Fibroblast of lung (primary cell): Measurements from ENCODE around the gene TMEM163. TPM values are rescaled to one million over a fixed set of nuclear protein-coding genes. Genes with fewer than 3 reads are reported as not detected.
A peak's percentile ranks its signal among the peaks of the same experiment; 100 is the strongest.

Experiments used
- DNase-seq, 2 donors: peaks; one replicate each; pipeline versions ENCODE4 v3.0.0 to v3.0.0-alpha.2; 2010; ENCODE audit warnings: low read depth in 2 of 2
- H2AFZ ChIP-seq: 2 replicates; pipeline ENCODE4 v1.5.1; 2012; ENCODE audit warnings: low read length, control low read depth, inconsistent platforms
- H3K27ac ChIP-seq: 2 replicates; pipeline ENCODE4 v1.5.1; 2011; ENCODE audit warnings: low read length, control low read depth; ENCODE audit not compliant: insufficient read depth
- H3K27me3 ChIP-seq: 2 replicates; pipeline ENCODE4 v1.5.1; 2011; ENCODE audit warnings: mild to moderate bottlenecking, low read length; ENCODE audit not compliant: control insufficient read depth, insufficient read depth
- H3K36me3 ChIP-seq: 2 replicates; pipeline ENCODE4 v1.5.1; 2011; ENCODE audit warnings: low read length; ENCODE audit not compliant: control insufficient read depth, insufficient read depth
- H3K4me1 ChIP-seq: 2 replicates; pipeline ENCODE4 v1.5.1; 2011; ENCODE audit warnings: low read length; ENCODE audit not compliant: control insufficient read depth, insufficient read depth; ENCODE audit errors: extremely low read depth
- H3K4me2 ChIP-seq: 2 replicates; pipeline ENCODE4 v1.5.1; 2011; ENCODE audit warnings: low read length, control low read depth; ENCODE audit not compliant: insufficient read depth; ENCODE audit errors: extremely low read depth
- H3K4me3 ChIP-seq, 4 experiments: fragments of 200-600 bp in 1 of 4; sonication (generic) in 1 of 4; replicated peaks in 1 of 4; 2 replicates each; pipeline ENCODE4 v1.5.1; 2011 to 2016; ENCODE audit warnings: low read length in 4 of 4, low read depth in 3 of 4, mild to moderate bottlenecking in 3 of 4, control low read depth in 2 of 4, inconsistent platforms in 1 of 4, mixed read lengths in 1 of 4; ENCODE audit not compliant: insufficient read depth in 1 of 4; ENCODE audit errors: control extremely low read depth in 1 of 4
- H3K79me2 ChIP-seq: 2 replicates; pipeline ENCODE4 v1.5.1; 2012; ENCODE audit warnings: mild to moderate bottlenecking, low read length, inconsistent platforms; ENCODE audit not compliant: control insufficient read depth, insufficient read depth
- H3K9ac ChIP-seq: 2 replicates; pipeline ENCODE4 v1.5.1; 2011; ENCODE audit warnings: mild to moderate bottlenecking, low read length, control low read depth; ENCODE audit not compliant: insufficient read depth
- H3K9me3 ChIP-seq: 2 replicates; pipeline ENCODE4 v1.5.1; 2012; ENCODE audit warnings: low read depth, low read length; ENCODE audit not compliant: control insufficient read depth, insufficient read depth
- H4K20me1 ChIP-seq: 2 replicates; pipeline ENCODE4 v1.5.1; 2011; ENCODE audit warnings: low read length; ENCODE audit not compliant: control insufficient read depth, insufficient read depth; ENCODE audit errors: extremely low read depth
- CTCF ChIP-seq, 2 donors: IDR thresholded peaks in 1 of 2; conservative IDR thresholded peaks in 1 of 2; 1 replicate in 1 of 2; 2 replicates in 1 of 2; pipeline ENCODE4 v1.5.1; 2011 to 2012; ENCODE audit warnings: low read length in 2 of 2, control low read depth in 1 of 2, inconsistent platforms in 1 of 2, low read depth in 1 of 2, mild to moderate bottlenecking in 1 of 2
- EZH2 ChIP-seq: IDR thresholded peaks from 2 replicates; pipeline ENCODE4 v1.5.1; 2012; ENCODE audit warnings: low read length, control low read depth, mild to moderate bottlenecking; ENCODE audit errors: missing control alignments
- polyA plus RNA-seq, 2 donors: library from polyadenylated mRNA; depleted of rRNA in 1 of 2; stranded (reverse) in 1 of 2; unstranded in 1 of 2; fragments of >200 nt; gene quantifications; 2 replicates each; pipeline ENCODE4 v1.2.1, GENCODE V29; 2011 to 2012; ENCODE audit warnings: missing spikeins in 1 of 2
- total RNA-seq: library from RNA; depleted of rRNA; stranded (reverse); fragments of >200 nt; gene quantifications from 2 replicates; pipeline ENCODE4 v1.2.1, GENCODE V29; 2014

TMEM163 gene
- total and polyA plus RNA-seq, 2 donors (not counting 1 experiment from before 2014, with no cell fraction given), result under 0.01 to 0.03 TPM

- DNase-seq, result peak; percentile 52 to 71
- no peak for TF ChIP-seq CTCF (conservative IDR thresholded peaks at IDR 0.05 in 1 of 2, IDR thresholded peaks at IDR 0.05 in 1 of 2; ENCODE audit: low read depth in 1 of 2, low read length in 2 of 2)
- TF ChIP-seq EZH2, result no peak
- no peak overlapping the region for H3K9ac ChIP-seq
- H3K36me3 ChIP-seq, result peaks cover 4% of the 10 kb centered on the region
- no peaks in the 10 kb centered on the region for H4K20me1 ChIP-seq
- H3K27ac ChIP-seq, result peak overlapping the region; percentile 77
- no peaks in the 10 kb centered on the region for H3K9me3 ChIP-seq
- H3K79me2 ChIP-seq, result no peaks in the 10 kb centered on the region
- H3K4me1 ChIP-seq, result peaks cover 65% of the 10 kb centered on the region
- H2AFZ ChIP-seq, result no peak overlapping the region
- no peak overlapping the region for H3K4me3 ChIP-seq
- H3K4me2 ChIP-seq, result no peak overlapping the region
- H3K27me3 ChIP-seq, result no peaks in the 10 kb centered on the region
Measured at GRCh38 chr2:134408791-134409190, 310.0 kb downstream of the TMEM163 start.

- Histone ChIP-seq H3K9me3 (no peaks in the 10 kb centered on the region), H3K9ac (no peak overlapping the region), H3K4me3 (no peak overlapping the region), H3K79me2 (no peaks in the 10 kb centered on the region), H3K4me2 (peak overlapping the region; percentile 71), H3K27ac (peak overlapping the region; percentile 77), H3K27me3 (no peaks in the 10 kb centered on the region), H4K20me1 (no peaks in the 10 kb centered on the region), H2AFZ (no peak overlapping the region), H3K36me3 (peaks cover 4% of the 10 kb centered on the region), H3K4me1 (peaks cover 63% of the 10 kb centered on the region)
- no peak for TF ChIP-seq EZH2
- no peak for TF ChIP-seq CTCF (conservative IDR thresholded peaks at IDR 0.05 in 1 of 2, IDR thresholded peaks at IDR 0.05 in 1 of 2; ENCODE audit: low read depth in 1 of 2, low read length in 2 of 2)
- peak; percentile 33 to 52 for DNase-seq
Measured at GRCh38 chr2:134408386-134408785, 310.4 kb downstream of the TMEM163 start.

GRCh38 chr2:134407154-134407890 is 311.5 kb downstream of the TMEM163 start:
- TF ChIP-seq CTCF (conservative IDR thresholded peaks at IDR 0.05 in 1 of 2, IDR thresholded peaks at IDR 0.05 in 1 of 2; ENCODE audit: low read depth in 1 of 2, low read length in 2 of 2) (no peak), EZH2 (no peak)
- DNase-seq, result no peak
- no peaks in the 10 kb centered on the region for H3K27me3 ChIP-seq

More at GRCh38 chr2:134407154-134407890, 311.5 kb downstream of the TMEM163 start:
- H4K20me1 ChIP-seq, result no peaks in the 10 kb centered on the region
- H3K4me3 ChIP-seq, result no peak overlapping the region
- H3K9me3 ChIP-seq, result no peaks in the 10 kb centered on the region
- no peak overlapping the region for H3K4me2 ChIP-seq
- peaks cover 4% of the 10 kb centered on the region for H3K36me3 ChIP-seq
- H3K9ac ChIP-seq, result no peak overlapping the region
- H3K4me1 ChIP-seq, result peaks cover 60% of the 10 kb centered on the region
- H3K79me2 ChIP-seq, result no peaks in the 10 kb centered on the region
- H2AFZ ChIP-seq, result no peak overlapping the region
- peak overlapping the region; percentile 77 for H3K27ac ChIP-seq
